Nephron progenitor cell (in vitro differentiated cells): Measurements from ENCODE around the gene NFIX.

Experiments
- DNase-seq: peaks from one replicate; pipeline ENCODE4 v3.0.0; 2021
- H3K27ac Mint-ChIP-seq: 2 replicates; pipeline ENCODE4 v1.8.0; 2021; ENCODE audit warnings: mild to moderate bottlenecking, moderate library complexity, mixed read lengths
- H3K27me3 Mint-ChIP-seq: 2 replicates; pipeline ENCODE4 v1.8.0; 2021; ENCODE audit warnings: mild to moderate bottlenecking, low read depth, mixed read lengths; ENCODE audit not compliant: poor library complexity
- H3K36me3 Mint-ChIP-seq: 2 replicates; pipeline ENCODE4 v1.8.0; 2021; ENCODE audit warnings: low read depth, mixed read lengths
- H3K4me1 Mint-ChIP-seq: 2 replicates; pipeline ENCODE4 v1.8.0; 2021; ENCODE audit warnings: mixed read lengths
- H3K4me3 Mint-ChIP-seq: 2 replicates; pipeline ENCODE4 v1.8.0; 2021; ENCODE audit warnings: mild to moderate bottlenecking, moderate library complexity, mixed read lengths
- H3K9me3 Mint-ChIP-seq: 2 replicates; pipeline ENCODE4 v1.8.0; 2021; ENCODE audit warnings: mild to moderate bottlenecking, moderate library complexity, mixed read lengths
- CTCF ChIP-seq: fragments of 200-600 bp; sonication (generic); IDR thresholded peaks from 2 replicates; pipeline ENCODE4 v1.5.0; 2021; ENCODE audit warnings: antibody characterized with exemption

Gene NFIX

GRCh38 chr19:12982648-12983047 is 12.6 kb upstream of the NFIX start:
- DNase-seq: no peak
- Mint-ChIP-seq H3K4me1 (no peaks in the 10 kb centered on the region), H3K9me3 (no peaks in the 10 kb centered on the region), H3K4me3 (no peak overlapping the region), H3K27me3 (peaks cover 18% of the 10 kb centered on the region), H3K36me3 (no peaks in the 10 kb centered on the region), H3K27ac (no peak overlapping the region)
- TF ChIP-seq CTCF: no peak

- no peak overlapping the region for H3K4me3 Mint-ChIP-seq
- no peak for TF ChIP-seq CTCF
- DNase-seq: no peak
- no peaks in the 10 kb centered on the region for H3K9me3 Mint-ChIP-seq
- no peaks in the 10 kb centered on the region for H3K4me1 Mint-ChIP-seq
- no peak overlapping the region for H3K27ac Mint-ChIP-seq
- H3K36me3 Mint-ChIP-seq: no peaks in the 10 kb centered on the region
- H3K27me3 Mint-ChIP-seq: peaks cover 13% of the 10 kb centered on the region
Measured at GRCh38 chr19:12983091-12983490, 12.2 kb upstream of the NFIX start.

- H3K4me1 Mint-ChIP-seq: no peaks in the 10 kb centered on the region
- DNase-seq: peak; percentile 83
- peak; percentile 69 for TF ChIP-seq CTCF
- no peak overlapping the region for H3K4me3 Mint-ChIP-seq
- no peak overlapping the region for H3K27ac Mint-ChIP-seq
- no peaks in the 10 kb centered on the region for H3K36me3 Mint-ChIP-seq
- H3K27me3 Mint-ChIP-seq: peaks cover 8% of the 10 kb centered on the region
- no peaks in the 10 kb centered on the region for H3K9me3 Mint-ChIP-seq
Measured at GRCh38 chr19:12983542-12984142, 11.6 kb upstream of the NFIX start.

GRCh38 chr19:12984143-12984627 is 11.1 kb upstream of the NFIX start:
- TF ChIP-seq CTCF: no peak
- Mint-ChIP-seq H3K27ac (no peak overlapping the region), H3K4me1 (no peaks in the 10 kb centered on the region), H3K36me3 (no peaks in the 10 kb centered on the region), H3K9me3 (no peaks in the 10 kb centered on the region), H3K4me3 (no peak overlapping the region), H3K27me3 (peaks cover 2% of the 10 kb centered on the region)
- DNase-seq: no peak

GRCh38 chr19:12984683-12985048 is 10.6 kb upstream of the NFIX start:
- Mint-ChIP-seq H3K4me1 (no peaks in the 10 kb centered on the region), H3K9me3 (no peaks in the 10 kb centered on the region), H3K27me3 (no peaks in the 10 kb centered on the region), H3K27ac (no peak overlapping the region), H3K36me3 (no peaks in the 10 kb centered on the region), H3K4me3 (no peak overlapping the region)
- DNase-seq: no peak
- no peak for TF ChIP-seq CTCF

- DNase-seq: no peak
- Mint-ChIP-seq H3K36me3 (no peaks in the 10 kb centered on the region), H3K27ac (no peak overlapping the region), H3K4me3 (no peak overlapping the region), H3K27me3 (no peaks in the 10 kb centered on the region), H3K4me1 (no peaks in the 10 kb centered on the region), H3K9me3 (no peaks in the 10 kb centered on the region)
- no peak for TF ChIP-seq CTCF
Measured at GRCh38 chr19:12985049-12985776, 10.1 kb upstream of the NFIX start.
